ENCODE results near the gene SEMA4D.

SEMA4D gene

GRCh38 chr9:89431930-89432725, 65.8 kb downstream of the SEMA4D start:
- no peak for DNase-seq (ENCODE audit: low read depth in 3 of 3)

GRCh38 chr9:89430995-89431394, 66.9 kb downstream of the SEMA4D start:
- no peak for DNase-seq (ENCODE audit: low read depth in 3 of 3)

DNA sequence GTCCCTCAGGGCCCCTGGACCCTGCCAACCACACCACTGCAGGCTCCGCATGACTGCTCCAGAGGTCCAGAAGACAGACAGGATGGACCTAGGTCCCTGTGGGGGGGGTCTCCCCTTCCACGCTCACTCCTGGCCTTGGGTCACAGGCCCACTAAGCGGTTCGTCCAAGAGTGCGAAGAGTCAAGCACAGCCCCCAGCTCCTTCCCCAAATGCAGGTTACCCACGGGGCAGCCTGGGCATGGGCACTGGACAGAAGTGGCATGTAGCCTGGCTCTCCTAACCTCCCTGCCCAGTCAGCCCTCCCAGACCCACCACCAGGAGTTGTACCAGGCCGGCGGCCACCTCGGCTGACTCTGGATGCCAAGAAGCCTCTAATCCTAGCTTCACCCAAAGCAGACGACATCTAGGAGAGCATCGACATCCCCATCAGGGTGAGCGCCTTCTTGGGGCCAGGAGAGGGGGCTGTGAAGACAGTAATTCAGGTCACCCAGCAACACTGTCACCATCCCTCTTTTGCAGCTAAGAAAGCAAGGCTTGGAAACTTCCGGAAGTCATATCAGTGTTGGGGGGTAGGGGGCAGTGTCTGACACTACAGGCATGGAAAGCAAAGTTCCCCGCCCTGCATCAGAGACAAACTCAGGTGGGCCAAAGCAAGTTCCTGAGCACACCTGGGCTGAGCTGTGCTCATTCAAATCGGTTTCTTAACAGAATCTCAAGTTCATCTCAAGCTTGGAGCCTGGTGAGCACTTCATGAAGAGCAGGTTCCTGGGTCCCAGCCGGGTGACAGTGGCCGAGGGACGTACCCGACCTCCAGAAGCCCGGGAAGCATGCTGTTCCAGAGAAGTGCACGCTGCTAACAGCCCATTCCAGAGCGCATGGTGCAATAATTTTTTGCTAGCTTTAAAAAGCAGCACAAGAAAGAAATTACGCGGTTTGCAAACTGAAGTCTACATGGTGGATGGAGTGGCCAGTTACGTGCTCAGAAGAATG, 68.7 kb downstream of the SEMA4D start:
- DNase-seq (ENCODE audit: low read depth in 3 of 3), result no peak

GRCh38 chr9:89428222-89428761, 69.6 kb downstream of the SEMA4D start:
- no peak for DNase-seq (ENCODE audit: low read depth in 3 of 3)

- DNase-seq (ENCODE audit: low read depth in 3 of 3), result peak; percentile 69 to 78 (median 70)
Observed at GRCh38 chr9:89427621-89428221, 70.2 kb downstream of the SEMA4D start.

DNA sequence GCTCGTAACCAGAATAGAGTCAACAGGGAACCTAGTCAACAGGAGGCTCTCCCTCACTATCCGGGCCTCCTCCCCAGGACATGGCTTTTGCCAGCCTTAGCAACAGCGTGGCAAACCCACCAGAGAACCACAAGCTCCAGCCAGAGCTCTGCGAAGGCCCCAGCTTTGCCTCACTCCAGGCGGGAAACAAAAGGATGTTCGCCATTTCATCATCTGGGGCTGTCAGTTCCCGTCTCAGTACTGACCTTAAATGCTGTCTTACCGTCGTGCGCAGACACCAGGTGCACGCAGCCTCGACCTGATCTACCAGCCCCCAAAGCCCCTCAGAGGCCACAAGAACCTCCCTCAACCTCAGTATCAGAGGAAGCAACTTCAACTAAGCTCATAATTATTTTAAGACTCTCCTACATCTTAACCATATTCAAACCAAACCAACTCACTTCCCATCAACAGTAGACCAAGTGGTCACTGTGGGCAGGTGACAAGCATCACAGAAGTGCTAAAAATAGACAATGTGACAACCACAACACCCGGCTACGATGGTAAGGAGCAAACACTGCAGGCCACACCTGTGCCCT, 71.4 kb downstream of the SEMA4D start:
- no peak for DNase-seq (ENCODE audit: low read depth in 3 of 3)

GRCh38 chr9:89425921-89426383, 72.0 kb downstream of the SEMA4D start:
- DNase-seq (ENCODE audit: low read depth in 3 of 3), result no peak

- DNase-seq (ENCODE audit: low read depth in 3 of 3), result no peak
Observed at GRCh38 chr9:89425024-89425805, 72.7 kb downstream of the SEMA4D start.

DNA sequence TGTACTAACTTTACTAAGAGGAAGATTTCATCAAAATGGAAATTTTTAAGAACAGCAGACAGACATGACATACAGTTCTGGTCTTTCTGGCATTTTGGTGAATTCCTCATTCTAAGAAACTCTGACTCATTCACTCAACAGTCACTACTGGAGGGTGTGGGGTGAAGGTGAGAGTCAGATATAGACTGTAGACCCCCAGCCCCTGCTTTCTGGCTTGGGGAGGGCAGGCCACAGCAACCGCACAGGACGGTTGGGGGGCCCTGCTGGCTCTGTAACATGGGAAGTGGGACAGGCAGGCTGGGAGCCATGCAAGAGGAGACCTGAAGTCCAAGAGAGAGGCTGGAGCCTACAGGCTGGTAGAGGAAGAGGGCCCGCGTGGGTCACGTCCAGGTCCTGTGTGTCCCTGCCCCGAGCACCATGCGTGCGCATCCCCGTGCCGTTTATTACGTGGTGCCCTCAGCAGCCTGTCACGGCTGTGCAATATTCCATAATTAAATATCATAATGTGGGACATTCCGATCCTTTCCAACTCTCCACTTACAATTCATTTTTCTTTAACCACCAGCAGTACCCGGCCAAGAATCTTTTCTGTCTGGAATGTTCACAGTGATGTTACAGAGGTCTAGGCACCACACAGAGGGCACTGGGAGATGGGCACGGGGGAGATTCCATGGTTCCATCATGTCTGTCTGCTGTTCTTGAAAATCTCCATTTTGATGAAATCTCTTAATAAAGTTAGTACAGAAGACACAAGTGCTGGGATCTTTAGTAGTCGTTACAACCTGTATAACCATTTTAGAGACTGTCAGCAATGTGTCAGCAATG, 75.5 kb downstream of the SEMA4D start:
- DNase-seq (ENCODE audit: low read depth in 3 of 3), result peak in 1 of 3 donors; percentile 59

DNA sequence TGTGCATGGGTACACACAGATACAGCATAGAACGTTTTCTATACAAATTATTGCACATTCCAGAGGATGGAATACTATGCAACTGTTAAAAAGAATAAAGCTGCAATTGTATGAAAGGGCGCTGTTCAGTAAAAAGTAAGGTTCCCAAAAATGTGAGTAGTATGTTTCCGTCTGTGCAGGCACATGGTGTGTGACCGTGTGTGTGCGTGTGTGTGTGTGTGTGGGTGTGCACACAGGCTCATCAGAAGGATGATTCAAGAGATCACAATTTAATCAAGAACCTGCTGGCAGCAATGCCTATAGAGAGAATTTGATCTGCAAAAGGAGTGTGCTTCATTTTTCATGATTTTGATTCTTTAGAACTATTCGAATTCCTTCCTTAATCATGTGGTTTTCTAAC, 76.3 kb downstream of the SEMA4D start:
- DNase-seq (ENCODE audit: low read depth in 3 of 3), result peak in 1 of 3 donors; percentile 61

GRCh38 chr9:89420397-89421178, 77.3 kb downstream of the SEMA4D start:
- no peak for DNase-seq (ENCODE audit: low read depth in 3 of 3)

GRCh38 chr9:89419978-89420394, 77.9 kb downstream of the SEMA4D start:
- DNase-seq (ENCODE audit: low read depth in 3 of 3), result peak in 1 of 3 donors; percentile 46

DNA sequence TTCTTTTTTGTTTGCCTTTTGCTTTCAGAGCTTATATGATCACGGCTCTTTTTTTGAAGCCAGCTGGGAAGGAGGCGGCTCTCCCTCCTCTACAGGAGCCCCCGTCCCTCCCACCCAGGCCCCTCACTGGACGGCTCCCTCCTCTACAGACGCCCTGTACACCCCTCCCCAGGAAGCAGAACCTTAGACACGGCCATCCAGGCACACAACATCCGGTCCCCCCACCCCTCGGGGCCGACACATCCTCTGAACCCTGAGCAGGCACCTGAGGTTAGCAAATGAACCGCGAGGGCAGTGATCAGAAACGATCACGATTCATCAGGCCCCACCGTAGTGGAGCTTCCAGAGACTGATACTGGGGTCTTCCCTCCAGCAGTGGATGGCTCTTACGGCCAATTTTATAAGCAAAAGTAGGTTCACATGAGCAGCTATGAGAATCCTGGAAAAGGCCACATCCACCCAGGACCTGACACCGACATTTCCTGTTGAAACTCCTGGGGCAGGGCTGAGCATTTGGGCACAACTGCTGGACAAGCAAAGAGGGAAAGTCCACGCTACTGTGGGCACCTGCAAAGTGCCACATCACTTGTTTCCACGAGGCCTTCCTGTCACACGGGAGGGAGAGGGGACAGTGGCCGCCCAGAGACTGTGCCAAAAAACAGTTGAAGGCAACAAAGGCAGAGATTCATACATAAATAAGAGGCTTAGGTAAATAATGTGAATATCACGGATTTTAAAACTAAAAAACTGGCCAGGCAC, 78.9 kb downstream of the SEMA4D start:
- peak in 1 of 3 donors; percentile 63 for DNase-seq (ENCODE audit: low read depth in 3 of 3)

DNA sequence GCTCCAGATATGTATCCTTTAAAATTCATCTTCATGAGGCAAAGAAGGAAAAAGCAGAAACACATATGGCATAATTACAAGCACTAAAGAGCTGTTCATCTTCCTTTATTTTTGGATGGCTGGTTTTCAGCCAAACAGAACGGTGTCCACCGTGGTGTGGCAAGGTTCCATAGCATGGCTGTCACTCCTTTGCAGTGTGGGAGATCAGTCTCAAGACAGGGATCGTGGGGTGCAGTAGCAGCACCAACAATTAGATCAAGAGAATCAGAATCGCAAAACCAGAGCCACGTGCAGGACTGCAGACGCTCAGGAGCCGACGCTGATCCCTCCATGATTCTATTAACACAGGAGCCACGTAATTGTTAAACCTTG, 79.5 kb downstream of the SEMA4D start:
- no peak for DNase-seq (ENCODE audit: low read depth in 3 of 3)

DNA sequence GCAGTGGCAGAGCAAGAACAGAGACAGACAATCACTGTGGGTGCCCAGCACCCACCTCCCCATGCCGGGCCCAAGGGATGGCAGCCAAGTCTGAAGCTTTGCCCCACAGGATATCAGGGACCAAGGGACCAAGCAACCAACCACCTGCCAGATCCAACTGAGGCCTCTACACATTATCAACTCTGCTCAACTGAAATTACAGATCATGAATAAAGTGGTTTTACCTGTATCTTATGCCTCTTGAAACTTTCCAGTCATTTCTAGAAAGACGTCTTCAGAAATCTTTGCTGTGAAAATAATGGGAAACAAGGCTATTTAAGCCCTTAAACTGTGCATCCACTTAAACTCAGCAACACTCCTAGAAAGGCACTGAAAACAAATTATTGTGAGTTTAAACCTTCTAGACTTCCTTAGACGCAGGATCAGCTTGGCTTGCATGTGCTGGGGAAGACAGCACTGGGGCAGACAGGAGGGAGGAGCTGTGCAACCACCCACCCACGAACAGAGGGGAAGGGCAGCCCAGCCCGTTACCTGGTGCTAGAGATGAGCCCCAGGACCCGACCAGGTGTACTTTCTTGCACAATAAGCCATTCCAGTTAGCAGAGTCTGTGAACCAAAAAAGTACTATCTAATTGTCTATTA, 80.0 kb downstream of the SEMA4D start:
- DNase-seq (ENCODE audit: low read depth in 3 of 3), result no peak

DNA sequence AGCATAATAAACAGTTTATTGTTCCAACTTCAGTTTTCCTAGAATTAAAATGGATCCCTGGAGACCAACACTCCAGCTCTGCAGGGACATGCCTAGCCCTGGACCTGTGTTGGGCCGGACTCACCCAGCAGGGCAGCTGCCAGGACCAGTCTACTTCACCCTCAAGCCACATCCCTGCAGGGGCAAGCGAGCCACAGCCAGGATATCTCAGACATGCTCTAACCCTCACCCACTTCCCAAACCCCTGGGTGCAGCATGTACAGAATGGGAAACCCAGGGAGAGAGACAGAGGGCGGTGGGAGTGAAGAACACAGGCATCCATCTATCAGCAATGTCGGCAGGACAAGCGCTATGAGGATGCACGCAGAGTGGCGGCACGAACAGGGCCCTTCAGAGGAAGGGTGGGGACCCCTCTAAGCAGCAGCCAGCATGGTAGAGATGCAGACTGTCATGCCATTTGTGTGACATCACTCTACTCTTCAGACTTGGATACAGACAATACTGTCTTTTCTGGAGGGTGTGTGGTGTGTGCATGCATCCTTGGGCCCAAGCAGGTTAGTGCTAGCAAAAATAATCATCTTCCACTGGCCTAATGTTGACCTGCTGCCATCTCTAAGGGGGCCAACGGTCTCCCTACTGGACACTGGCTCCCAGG, 83.1 kb downstream of the SEMA4D start:
- no peak for DNase-seq (ENCODE audit: low read depth in 3 of 3)

- DNase-seq (ENCODE audit: low read depth in 3 of 3), result no peak
Observed at GRCh38 chr9:89413963-89414638, 83.8 kb downstream of the SEMA4D start.
